DLD1 (cell line): ENCODE measurements around the gene AFTPH.

ENCODE experiments used
- in situ Hi-C: cut with HindIII; loops from 2 replicates; pipeline ENCODE4 v1.10.0; 2017; ENCODE audit warnings: low sequenced_read_pairs

AFTPH gene

GRCh38 chr2:64607381-64608304 is 83.5 kb downstream of the AFTPH start:
- in situ Hi-C loops, result no loop called here

- in situ Hi-C loops, result no loop called here
Measured at GRCh38 chr2:64608867-64609226, 84.7 kb downstream of the AFTPH start.

GRCh38 chr2:64609227-64609941 is 85.3 kb downstream of the AFTPH start:
- in situ Hi-C loops, result no loop called here

- in situ Hi-C loops, result no loop called here
Measured at GRCh38 chr2:64609942-64610281, 85.8 kb downstream of the AFTPH start.

DNA sequence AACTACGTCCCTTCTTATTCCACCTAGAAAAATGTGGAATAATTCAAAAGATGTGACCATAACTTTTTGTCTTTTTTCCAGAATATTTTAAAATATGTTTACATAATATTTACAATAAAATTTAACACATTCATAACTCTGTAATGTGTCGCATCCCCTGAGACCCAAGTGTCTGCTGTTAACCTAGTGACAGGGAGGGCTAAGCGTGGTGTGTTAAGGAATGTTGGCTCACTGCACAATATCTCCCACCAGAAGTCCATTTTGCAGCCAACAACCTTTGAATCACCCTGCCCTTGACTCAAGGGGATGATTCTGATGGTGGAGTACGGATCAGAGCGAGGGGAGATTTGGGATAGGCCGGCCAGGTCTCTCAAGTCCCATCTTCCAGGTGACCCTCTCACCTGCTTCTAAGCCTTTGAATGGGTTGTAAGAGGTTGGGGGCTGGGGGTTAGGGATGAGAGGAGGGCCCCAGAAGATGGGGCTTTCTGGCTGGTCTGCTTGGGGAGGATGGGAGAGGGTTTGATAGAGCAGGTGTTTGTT is 86.3 kb downstream of the AFTPH start:
- in situ Hi-C loops, result no loop called here

DNA sequence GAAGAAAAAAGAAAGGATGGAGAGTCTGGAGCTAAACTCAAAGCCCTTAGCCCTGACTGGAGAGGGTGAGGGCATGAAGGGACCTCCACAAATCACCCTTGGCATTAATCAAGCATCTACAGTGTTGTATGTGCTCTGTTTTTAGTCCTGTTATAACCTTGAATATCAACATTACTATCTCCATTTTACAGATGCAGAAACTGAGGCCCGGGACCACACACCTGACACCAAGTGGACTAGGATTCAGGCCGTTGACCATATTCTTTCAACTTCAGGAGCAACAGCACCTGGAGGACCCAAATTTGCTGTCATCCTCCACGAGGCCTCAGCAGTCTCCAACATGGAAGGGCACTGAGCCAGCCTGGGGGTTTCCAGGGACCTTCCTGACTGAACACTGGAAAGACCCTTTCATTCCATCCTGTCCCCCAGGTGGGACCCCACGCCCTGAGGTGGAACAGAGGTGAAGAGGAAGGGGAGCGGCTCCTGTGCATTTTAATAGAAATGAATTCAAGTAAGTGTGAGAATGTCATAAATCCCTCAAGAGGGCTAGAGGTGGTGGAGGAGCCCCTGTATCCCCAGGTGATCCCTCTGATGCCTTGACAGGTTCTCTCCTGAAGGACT is 88.6 kb downstream of the AFTPH start:
- in situ Hi-C loops, result no loop called here

DNA sequence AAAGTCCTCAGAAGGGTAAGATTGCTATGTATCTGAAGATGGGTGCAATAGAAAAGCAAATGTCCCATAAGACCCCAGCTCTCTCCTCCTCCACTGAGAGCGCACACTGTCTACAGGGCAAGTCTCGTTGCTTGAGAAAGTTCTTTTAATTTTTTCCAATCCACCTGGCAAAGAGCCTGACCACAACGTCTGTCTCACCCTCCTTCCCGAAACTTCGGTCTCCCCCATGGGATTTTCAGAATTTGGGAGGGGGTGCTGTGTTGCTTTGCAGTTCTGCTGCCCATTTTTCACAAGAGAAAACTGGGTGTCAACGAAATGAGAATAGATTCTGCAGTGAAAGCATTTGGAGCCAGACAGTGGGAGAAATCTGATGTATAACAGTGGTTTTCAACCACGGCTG is 89.1 kb downstream of the AFTPH start:
- in situ Hi-C loops, result no loop called here

DNA sequence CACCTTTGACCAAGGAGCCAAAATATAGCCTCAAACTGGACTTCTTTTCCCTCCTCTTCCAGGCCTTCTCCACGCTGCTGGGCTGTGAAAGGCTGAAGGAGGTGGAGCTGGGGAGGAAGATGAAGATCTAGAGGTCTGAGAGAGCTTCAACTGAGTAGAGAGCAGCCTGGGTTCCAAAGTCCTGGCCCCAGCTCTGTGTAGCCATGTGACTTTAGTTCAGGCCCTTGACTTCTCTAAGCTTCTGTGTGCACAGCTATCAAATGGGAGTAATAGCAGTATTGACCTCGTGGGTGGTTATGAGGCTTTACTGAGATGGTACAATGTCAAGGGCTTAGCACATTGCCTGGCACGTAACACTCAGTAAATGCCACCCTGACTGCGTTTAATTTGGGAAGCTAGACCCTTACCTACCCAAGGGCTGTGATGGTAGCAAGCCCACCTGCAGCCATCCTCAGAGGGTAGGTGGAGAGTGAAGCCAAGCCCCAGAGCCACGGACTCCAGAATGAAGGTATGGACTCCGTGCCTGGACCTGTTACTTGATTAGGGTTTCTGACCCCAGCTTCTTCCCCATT is 91.2 kb downstream of the AFTPH start:
- in situ Hi-C loops, result no loop called here

DNA sequence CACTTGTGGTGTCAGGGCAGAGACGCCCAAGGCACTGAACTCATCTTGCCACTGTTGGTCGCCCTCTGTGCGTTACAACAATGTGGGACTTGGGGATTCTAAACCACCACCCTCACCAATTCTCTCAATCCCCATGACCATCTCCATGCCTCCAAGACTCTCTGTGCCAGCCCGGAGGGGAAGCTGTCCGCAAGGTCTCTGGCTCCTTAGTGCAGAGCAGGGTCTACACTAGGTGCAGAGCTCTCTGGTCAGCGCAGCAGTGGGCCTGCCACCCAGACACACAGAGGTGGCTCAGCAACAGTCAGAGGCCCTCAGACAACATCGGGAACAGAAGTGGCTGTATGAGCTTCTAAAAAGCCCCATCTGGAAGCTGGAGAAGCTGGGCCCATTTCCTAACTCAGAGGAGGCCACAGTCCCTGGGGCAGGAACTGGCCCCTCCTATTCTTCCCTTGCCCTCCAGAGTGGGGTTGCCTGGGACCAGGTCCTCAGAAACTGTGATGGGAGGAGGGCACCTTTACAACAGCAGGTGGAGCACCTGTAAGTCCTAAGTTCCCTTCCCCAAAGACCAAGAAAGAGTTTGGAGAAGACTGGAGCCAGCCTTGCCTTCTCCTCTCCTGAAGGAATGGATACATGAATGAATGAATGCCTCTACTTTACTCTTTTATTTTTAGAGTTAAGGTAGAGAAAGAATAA is 91.9 kb downstream of the AFTPH start:
- in situ Hi-C loops, result no loop called here

- in situ Hi-C loops, result no loop called here
Measured at GRCh38 chr2:64617631-64618151, 93.6 kb downstream of the AFTPH start.

- in situ Hi-C loops, result no loop called here
Measured at GRCh38 chr2:64620661-64621060, 96.5 kb downstream of the AFTPH start.

GRCh38 chr2:64622443-64623241 is 98.5 kb downstream of the AFTPH start:
- in situ Hi-C loops, result no loop called here

GRCh38 chr2:64623242-64623850 is 99.2 kb downstream of the AFTPH start:
- in situ Hi-C loops, result no loop called here

DNA sequence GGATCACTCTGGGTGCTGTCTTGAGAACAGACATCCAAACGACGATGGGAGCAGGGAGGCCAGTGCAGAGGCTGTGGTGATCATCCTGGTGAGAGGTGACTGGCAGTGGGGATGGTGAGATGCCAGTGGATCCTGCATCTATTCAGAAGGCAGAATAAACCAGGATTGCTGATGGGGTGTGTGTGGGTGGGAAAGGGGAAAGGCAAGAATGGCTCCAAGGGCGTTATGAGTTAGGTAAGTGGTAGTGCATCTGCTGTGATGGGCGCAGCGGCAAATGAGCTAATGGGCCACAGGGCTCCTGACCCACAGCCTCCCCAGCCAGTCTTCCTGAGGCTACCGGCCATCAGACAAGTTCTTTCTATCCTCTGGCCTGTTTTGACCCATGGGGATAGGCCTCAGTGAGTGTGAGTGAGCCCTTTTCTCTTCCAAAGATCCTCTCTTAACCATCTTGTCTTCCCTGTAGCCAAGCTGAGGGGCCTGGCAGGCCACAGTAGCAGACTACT is 100.0 kb downstream of the AFTPH start:
- in situ Hi-C loops, result no loop called here

- in situ Hi-C loops, result no loop called here
Measured at GRCh38 chr2:64624862-64625261, 100.7 kb downstream of the AFTPH start.

DNA sequence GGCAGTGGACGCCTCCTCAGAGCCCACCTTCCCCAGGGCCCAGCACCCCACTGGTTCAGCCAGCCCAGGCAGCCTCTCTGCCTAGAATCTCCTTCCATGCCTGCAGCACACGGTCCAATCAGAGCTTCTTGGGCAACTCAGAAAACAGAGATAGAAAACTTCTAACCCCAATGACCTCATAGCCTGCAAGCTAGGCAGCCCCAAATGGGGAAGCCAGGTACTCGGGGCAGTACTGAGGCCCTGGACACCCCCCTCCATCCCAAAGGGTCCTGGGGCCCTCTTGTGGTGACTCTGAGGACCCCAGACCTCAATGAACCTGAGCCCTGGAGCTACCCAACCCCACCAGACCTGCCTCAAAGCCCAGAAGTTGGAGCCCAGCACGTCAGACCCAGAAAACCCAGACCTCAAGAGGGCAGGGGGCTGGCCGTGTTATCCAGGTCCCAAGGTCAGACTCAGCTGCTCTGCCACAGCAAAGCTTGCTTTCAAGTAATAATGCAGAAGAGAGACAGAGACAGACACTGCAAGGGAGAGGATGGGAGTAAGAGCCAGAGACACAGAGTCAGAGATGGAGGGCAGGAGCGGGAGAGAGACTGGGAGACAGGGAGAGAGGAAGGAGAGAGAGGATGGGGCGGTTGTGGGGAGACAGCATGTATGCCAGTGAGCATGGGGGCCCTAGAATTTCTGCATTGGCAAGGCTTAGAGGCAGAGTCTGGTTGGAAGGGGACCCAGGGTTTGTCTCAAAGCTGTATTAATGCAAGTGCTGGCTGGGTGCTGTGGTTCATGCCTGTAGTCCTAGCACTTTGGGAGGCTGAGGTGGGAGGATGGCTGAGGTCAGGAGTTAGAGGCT is 101.4 kb downstream of the AFTPH start:
- in situ Hi-C loops, result no loop called here

DNA sequence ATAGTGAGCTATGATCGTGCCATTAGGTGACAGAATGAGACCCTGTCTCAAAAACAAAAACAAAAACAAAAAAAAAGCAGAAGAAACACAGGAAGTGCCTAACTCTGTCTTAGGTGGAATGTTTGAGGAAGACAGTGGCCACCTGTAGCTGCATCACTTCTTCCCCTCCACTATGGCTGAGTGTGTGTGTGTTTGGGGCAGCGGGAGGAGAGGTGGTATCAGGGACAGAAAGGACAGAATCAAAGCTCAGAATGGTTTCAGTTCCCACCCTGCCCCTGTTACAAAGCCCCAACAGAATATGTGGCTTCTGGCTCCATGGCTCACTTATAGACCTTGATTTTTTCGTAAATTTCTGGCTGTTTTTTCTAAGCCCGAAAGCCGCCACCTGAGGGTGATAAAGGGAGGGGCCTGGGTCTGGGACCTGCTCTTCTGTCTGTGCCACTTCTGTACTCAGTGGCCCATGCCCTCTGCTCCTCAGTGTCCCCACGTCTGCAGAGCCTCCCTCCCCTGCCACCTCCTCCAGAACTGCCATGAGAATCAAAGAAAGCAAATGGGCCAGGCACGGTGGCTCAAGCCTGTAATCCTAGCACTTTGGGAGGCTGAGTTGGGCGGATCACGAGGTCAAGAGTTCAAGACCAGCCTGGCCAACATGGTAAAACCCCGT is 102.2 kb downstream of the AFTPH start:
- in situ Hi-C loops, result no loop called here
